Activated naive CD4-positive, alpha-beta T cell treated with Interleukin-2 at 50 U/mL for 16 hours (primary cell): ENCODE measurements around the gene CPEB2.
"Not testable (repeated sequence)": the region's sequence is repeated elsewhere in the genome, so short reads cannot be mapped to it uniquely, and the experiment has no call there.

Experiments
- DNase-seq: peaks from one replicate; pipeline ENCODE4 v3.0.0-alpha.2; 2020

CPEB2 gene

DNA sequence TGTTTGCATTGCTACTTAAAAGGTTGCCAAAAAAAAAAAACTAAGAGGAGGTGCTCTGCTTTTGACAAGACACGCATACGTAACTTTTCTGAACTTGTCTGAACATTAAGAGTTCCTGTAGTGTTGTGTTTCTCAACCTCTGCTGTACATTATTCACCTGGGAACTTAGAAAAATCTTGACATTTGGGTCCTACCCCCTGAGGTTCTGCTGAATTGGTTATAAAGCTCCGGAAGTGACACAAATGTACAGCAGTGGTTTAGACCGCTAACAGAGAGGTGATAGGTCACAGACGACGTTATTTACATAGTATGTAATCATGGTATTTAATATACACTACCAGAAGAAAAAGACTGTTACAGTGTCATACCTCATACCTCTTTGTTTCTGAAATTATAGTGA is 61.1 kb downstream of the CPEB2 start:
- DNase-seq, result no peak

DNA sequence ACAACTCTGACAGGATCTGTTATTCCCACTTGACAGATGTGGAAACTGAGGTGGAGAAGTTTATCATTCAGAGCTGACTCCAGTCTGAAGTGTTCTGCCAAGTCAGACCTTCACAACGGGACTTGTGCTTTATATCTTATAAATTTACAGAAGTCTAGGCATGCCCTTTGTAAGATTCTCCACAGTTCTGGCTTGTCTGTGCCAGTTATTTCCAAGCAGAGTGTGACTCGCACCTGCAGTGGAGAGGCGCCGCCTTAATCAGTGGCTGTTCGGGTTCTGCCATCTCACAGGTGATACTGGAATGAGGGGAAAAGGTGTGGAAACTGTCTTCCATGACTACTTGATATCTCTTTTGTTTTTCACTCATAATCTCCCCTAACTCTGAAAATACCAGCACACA is 63.2 kb downstream of the CPEB2 start:
- DNase-seq, result no peak

DNA sequence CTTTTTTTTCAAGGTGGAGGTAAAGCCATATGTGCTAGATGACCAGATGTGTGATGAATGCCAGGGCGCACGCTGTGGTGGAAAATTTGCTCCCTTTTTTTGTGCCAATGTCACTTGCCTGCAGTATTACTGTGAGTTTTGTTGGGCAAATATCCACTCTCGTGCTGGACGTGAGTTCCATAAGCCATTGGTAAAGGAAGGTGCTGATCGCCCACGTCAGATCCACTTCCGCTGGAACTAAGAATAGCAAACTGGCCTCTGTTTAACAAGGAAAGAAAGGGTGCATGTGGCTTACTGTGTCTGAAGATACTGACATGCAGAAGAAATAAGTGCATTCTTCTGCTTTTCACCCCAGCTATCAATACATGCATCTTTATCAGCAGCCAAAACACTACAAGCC is 63.9 kb downstream of the CPEB2 start:
- no peak for DNase-seq

DNA sequence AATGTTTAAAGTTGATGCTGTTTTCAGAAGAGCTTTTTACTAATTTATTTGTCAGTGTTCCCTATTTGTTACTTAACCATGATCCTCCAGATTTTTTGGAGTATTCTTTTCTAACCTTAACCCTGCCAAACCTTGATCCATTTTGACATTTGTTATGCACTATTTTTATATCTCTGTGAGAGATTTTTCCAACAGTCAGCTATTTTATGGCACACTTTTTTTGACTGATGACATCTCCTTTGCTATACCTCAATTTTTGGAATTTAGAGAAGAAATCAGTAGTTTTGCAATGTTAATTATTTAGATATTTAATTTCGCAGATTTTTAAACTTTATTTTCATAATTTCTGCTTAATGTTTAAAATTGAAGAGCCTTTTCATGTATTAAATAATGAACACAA is 66.0 kb downstream of the CPEB2 start:
- DNase-seq, result no peak

DNA sequence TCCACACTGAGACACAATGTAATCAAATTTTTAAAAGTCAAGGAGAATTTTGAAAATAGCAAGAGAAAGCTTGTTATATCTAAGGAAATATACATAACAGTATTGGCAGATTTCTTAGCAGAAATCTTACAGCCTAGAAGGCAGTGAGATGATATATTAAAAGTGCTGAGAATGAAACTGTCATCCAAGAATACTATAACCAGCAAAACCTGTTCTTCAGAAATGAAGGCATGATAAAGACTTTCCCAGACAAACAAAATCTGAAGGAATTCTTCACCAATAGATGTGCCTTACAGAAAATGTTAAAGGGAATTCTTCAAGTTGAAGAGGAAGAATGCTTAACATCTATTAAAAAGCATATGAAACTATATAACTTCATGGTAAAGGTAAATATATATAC is 73.6 kb downstream of the CPEB2 start:
- no peak for DNase-seq

DNA sequence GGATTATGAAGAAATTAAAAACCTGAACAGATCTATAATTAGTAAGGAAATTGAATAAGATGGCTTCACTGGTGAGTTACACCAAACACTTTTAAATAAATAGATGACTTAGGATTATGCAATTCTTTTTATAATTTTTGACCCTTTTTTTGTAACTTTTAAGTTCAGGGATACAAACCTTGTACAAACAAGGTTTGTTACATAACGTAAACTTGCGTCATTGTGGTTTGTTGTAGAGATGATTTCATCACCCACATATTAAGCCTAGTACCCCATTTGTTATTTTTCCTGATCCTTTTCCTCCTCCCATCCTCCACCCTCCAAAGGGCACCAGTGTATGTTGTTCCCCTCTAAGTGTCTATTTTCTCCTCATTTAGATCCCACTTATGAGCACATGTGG is 75.7 kb downstream of the CPEB2 start:
- DNase-seq, result no peak

DNA sequence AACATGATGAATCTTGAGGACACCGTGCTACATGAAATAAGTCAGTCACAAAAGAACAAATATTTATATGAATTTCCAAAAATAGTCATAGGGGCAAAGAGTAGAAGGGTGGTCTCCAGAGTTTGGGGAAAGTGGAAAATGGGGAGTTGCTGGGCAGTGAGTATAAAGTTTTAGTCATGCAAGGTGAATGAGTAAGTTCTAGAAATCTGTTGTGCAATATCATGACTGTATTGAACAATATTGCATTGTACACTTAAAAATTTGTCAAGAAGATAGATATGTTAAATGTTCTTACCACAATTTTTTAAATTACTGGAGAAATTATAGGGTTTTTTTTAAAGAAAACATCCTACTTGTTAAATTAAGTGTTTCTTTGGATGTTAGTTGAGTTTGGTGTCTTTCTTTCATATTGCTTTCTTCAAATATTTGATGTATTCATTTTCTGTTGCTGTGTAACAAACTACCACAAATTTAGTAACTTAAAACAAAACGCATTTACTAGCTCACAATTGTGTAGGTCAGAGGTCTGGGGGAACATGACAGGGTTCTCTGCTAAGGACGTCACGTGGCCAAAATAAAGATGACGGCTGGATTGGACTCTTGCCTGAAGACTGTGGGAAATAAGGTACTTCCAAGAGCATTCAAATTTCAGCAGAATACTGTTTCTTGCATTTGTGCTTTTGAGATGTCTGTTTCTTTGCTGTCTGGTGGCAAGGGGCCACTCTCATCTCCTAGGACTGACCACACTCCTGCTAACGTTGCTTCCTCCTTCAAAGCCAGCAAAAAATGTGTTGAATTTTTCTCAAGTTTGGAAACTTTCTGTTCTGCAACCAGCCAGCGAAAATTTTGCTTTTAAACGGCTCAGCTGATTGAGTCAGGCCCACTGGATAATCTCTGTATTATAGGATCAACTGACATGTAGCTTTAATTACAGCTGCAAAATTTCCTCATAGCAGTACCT is 76.7 kb downstream of the CPEB2 start:
- DNase-seq, result no peak

DNA sequence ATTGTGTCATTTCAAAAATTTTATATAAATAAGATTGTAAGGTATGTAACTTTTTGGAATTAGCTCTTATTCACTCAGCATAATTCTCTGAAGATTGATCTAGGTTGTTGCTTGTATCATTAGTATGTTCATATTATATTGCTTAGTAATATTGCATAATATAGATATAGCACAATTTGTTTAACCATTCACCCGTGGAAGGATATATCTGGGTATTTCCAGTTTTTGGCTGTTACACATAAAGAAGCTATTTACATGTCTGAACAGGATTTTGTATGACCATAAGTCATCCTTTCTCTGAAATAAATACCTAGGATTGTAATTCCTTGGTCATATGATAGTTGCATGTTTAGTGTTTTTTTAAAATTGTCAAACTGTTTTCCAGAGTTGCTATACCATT is 82.5 kb downstream of the CPEB2 start:
- DNase-seq, result no peak

DNA sequence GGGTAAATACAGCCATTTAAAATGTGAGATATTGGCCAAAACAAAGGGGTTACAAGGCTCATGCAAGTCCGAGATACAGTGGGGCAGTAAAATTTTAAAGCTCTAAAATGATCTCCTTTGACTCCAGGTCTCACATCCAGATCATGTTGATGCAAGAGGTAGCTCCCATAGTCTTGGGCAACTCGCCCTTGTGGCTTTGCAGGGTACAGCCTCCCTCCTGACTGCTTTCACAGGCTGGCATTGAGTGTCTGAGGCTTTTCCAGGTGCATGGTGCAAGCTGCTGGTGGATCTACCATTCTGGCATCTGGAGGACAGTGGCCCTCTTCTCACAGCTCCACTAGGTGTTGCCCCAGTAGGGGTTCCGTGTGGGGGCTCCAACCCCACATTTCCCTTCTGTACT is 83.5 kb downstream of the CPEB2 start:
- not testable (repeated sequence) for DNase-seq

DNA sequence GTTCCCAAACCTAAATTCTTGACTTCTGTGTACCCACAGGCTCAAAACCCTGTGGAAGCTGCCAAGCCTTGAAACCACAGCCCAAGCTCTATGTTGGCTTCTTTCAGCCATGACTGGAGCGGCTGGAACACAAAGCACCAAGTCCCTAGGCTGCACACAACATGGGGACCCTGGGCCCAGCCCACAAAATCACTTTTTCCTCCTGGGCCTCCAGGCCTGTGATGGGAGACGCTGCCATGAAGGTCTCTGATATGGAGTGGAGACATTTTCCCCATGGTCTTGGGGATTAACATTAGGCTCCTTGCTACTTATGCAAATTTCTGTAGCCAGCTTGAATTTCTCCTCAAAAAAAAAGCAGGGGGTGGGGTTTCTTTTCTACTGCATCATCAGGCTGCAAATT is 84.0 kb downstream of the CPEB2 start:
- not testable (repeated sequence) for DNase-seq

DNA sequence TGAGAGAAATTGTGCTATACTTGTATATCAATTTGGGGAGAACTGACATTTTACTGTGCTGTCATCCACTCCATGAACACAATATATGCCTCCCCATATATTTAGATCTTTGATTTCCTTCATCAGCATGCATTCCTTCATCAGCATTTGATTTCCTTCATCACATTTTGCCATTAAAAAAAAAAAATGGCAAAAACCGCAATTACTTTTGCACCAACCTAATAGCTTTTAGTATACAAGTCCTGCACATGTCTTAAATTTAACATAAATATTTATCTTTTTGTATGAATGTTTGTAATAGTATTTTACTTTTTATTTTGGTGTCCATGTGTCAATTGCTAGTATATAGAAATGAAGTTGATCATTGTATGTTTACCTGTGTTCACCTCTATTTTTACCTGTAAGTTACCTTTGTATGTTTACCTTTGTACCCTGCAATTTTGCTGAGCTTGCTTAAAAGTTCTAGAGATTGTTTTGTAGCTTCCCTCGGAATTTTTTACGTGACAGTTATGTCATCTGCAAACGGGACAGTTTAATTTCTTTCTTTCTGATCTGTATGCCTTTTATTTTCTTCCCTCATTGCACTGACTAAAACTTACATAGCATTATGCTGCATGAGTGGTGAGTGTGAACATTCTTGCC is 86.2 kb downstream of the CPEB2 start:
- DNase-seq, result no peak

DNA sequence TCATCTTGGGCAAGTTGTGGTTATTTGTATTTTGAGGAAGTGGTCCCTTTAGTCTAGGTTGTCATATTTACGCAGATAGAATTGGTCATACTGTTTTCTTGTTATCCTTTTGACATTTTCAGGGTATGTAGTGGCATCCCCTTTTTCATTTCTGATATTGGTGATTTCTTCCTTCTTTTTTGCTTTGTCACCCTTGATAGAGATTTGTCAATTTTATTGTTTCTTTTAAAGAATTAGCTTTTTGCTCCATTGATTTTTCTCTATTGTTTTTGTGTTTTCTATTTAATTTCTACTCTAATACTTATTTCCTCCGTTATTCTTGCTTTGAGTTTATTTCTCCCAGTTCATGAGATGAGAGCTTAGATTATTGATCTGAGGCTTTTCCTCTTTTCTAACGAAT is 87.7 kb downstream of the CPEB2 start:
- DNase-seq, result no peak

DNA sequence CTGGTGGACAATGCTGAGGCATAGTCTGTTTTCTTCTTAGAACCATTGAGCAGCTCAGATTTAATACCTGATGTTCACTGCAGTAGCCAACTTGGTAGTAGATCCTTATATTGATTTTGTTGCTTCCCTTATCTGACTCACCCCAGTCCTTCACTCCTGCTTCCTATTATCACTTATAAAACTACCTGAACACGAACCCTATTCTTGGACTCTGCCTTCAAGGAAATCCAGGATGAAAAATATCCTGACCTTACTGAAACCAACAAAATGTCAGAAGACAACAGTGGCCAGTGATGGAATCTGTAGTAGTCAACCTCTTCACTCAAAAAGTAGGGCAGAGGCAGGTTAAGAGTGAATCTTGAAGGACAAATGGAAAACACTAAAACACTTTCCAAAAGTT is 98.1 kb downstream of the CPEB2 start:
- no peak for DNase-seq

DNA sequence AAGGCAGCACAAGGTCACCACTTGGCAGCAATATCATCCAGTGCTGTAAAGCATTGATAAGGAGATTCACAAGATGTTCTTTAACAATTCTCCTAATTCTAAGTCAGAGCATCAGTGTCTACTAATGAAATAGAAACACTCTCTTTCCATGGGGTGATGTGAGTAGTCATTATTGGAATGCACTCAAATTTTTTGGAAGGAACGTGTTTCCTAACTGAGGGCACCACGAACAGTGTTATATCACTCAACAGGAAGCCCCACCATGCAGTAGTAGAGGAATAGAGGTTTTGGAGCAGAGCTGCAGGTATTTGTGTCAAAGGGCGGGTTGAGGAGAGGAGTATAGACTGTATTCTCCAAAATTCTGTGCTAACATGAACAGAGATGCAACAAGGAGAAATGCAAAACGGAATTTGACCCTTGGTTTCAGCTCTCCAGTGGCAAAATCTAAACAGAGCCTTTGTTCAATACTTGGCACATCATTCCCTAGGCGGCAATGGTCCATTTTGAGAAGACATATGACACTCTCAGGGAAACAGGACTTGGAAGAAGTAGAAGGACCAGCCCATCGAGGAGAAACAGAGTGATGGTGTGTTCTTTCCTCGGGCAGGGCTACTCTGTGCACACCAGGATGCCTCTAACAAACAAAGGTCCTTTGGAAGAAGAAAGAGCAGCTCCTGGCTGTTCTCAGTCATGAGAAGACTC is 98.9 kb downstream of the CPEB2 start:
- DNase-seq, result no peak

DNA sequence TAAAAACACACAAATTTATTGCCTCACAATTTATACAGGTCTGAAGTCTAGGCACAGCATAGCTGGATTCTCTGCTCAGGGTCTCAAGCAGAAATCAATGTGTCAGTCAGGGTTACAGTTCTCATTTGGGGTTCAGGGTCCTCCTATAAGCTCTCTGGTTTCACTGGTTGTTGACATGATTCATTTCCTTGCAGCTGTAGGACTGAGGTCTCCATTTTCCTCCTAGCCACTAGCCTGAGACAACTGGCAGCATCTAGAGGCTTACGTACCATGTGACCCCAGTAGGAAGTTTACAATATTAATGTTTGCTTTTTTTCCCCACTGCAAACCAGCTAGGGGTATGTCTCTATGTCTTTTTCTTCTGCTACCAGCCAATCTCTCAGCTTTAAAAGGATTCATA is 102.5 kb downstream of the CPEB2 start:
- no peak for DNase-seq

DNA sequence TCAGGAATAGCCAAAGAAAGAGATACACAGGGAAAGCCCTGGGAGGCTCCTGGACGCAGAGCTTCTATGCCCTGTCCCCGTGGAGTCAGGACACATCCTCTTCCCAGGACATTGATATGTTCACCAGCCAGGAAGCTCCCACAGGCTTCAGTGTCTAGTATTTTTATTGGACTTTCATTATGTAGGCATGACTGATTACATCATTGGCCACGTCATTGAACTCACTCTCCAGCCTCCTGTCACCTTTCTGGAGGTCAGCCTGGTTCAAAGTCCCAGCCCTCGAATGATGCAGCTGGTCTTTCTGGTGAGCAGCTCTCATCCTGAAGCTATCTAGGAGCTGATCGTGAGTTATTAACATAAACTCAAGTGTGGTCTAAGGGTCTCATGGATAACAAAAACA is 104.1 kb downstream of the CPEB2 start:
- DNase-seq, result no peak

DNA sequence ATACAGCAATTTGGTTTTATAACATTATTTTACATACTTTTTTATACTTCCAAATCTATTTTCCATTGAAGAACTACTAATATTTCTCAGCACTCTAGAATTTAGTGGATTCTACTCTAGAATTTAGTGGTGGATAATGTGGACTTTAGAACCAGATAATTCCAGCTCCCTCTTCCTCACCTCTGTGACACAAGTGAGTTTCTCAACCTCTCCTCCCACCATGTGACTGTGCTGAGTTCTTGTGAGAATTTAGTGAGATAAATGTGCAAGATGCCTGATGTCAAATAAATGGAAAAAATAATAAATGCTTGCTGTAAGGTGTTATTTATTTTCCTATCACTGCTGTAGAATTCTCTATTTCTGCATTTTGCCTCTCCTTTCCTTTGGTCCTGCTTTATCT is 107.3 kb downstream of the CPEB2 start:
- DNase-seq, result no peak

DNA sequence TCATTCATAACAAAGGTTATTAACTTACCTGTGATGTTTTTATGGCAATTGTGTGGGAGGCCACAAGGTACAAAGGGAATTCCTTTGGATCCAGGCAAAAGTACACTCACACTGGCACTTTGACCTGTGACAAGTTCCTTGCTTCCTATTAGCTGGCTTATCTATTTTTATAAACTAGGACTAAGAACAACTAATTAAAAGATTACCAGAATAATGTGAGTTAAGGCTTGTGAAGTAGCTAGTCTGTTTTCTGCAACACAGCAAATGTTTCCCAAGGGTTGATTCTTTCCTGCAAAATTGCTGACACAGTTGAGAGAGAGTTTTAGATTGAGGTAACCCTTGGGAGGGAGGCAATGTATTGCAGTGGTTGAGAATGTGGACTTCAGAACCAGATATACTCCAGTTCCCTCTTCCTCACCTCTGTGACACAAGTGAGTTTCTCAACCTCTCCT is 107.9 kb downstream of the CPEB2 start:
- DNase-seq, result no peak

DNA sequence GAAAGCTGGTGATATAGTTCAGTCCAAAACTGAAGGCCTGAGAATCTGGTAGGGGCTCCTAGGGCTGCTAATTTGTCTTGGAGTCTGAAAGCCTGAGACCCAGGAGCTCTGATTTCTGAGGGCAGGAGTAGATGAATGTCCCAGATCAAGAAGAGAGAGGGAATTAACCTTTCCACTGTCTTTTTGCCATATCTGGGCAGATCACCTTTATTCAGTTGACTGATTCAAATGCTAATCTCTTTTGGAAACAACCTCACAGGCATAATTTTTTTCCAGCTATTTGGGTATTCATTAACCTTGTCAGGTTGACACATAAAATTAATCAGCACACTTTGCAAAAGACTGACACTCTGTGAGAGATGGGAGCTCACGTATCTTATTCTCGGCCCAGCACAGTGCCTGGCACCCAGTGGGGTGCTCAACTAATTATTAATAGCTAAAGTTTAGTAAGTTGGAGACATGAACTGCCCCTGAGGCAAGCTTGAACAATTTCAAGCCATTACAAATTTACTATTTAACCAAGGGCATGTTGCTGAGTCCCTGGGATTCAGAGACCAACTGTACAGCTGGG is 114.3 kb downstream of the CPEB2 start:
- DNase-seq, result no peak

DNA sequence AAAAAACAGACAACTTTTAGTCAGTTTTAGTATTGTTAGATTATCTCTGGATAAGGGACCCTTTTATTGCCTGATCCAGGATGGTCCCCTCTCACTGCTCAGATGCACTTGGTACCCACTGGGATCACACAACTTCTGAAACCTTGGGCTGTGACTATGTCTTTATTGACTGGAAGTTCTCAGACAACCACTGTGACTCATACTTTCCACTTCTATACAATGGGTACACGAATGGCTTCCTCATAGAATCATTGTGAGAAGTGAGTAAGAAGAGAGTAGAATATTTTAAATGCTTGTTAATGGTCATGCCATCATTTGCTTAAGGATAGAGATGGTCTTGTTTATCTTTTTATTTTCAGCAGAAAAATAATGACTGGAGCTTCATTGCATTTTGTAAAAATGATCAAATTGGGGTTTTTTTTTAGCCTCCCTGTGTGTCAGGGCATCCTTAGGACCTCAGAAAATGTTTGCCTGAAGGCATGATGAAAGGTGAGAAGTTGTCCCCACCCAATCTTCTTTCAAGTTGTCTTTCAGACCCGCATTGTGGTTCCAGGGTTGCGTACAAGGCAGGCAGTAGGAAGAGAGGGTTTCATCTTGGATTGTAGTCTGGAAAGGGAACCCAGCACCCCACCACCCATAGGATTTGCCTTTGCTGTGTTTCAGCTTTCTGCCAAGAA is 115.1 kb downstream of the CPEB2 start:
- no peak for DNase-seq

DNA sequence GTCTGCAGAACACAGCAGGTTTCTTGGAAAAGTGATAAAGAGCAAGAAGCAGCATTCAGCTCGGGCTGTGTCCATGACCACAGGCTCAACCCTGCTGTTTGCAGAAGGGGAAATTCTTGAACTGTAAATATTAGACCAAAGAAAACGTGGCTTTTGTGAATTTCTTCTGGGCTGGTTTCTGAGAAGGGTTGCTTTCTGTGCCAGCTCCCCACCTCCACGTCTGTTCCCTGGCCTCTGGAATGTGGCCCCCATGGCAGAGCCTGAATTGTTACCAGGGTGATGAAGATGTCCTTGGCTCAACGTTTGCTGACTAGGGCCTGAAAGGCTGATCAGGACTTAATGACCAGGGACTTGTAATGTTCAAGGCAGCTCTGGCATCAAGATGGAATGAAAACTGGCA is 116.0 kb downstream of the CPEB2 start:
- DNase-seq, result no peak
